H1 (cell line): Measurements from ENCODE around the gene RPL7L1. TPM values are rescaled to one million over a fixed set of nuclear protein-coding genes. Genes with fewer than 3 reads are reported as not detected.
A peak's percentile ranks its signal among the peaks of the same experiment; 100 is the strongest.

Experiments
- ATF2 ChIP-seq: IDR thresholded peaks from 2 replicates; pipeline ENCODE4 v1.6.1; 2012; ENCODE audit warnings: low read length, inconsistent platforms
- CBX5 ChIP-seq: fragments of 300-800, 300-1000 bp; sonication (generic); IDR thresholded peaks from 2 replicates; pipeline ENCODE4 v1.7.1; 2016; ENCODE audit warnings: antibody characterized with exemption, low read length, low read depth
- CREB1 ChIP-seq: IDR thresholded peaks from 2 replicates; pipeline ENCODE4 v1.6.1; 2012; ENCODE audit warnings: inconsistent platforms
- CTCF ChIP-seq, 3 experiments: IDR thresholded peaks; 1 replicate in 2 of 3; 2 replicates in 1 of 3; pipeline versions ENCODE4 v1.5.1 to v1.6.1; 2011; ENCODE audit warnings: low read length in 3 of 3, mild to moderate bottlenecking in 3 of 3, inconsistent platforms in 2 of 3, low read depth in 1 of 3, moderate library complexity in 1 of 3; ENCODE audit not compliant: insufficient read depth in 1 of 3; ENCODE audit errors: control extremely low read depth in 1 of 3
- GTF2F1 ChIP-seq: IDR thresholded peaks from 2 replicates; pipeline ENCODE4 v1.6.1; 2012; ENCODE audit warnings: low read depth, low read length, improper control_type of control experiment, borderline replicate concordance
- KDM5A ChIP-seq: fragments of 200-600 bp; IDR thresholded peaks from 2 replicates; pipeline ENCODE4 v1.7.1; 2012; ENCODE audit warnings: mild to moderate bottlenecking, low read length, inconsistent platforms, mixed read lengths
- MAX ChIP-seq: IDR thresholded peaks from 2 replicates; pipeline ENCODE4 v1.6.1; 2012; ENCODE audit warnings: inconsistent platforms
- NANOG ChIP-seq: IDR thresholded peaks from 2 replicates; pipeline ENCODE4 v1.6.1; 2011; ENCODE audit warnings: low read length, low read depth, mild to moderate bottlenecking, inconsistent platforms; ENCODE audit not compliant: insufficient read depth, poor library complexity, severe bottlenecking
- NRF1 ChIP-seq: IDR thresholded peaks from 2 replicates; pipeline ENCODE4 v1.6.1; 2011; ENCODE audit warnings: mild to moderate bottlenecking, low read depth, low read length, improper control_type of control experiment
- PHF8 ChIP-seq: fragments of 200-600 bp; sonication (generic); conservative IDR thresholded peaks from 2 replicates; pipeline ENCODE4 v1.7.1; 2012; ENCODE audit warnings: low read depth, mild to moderate bottlenecking, inconsistent platforms, low read length, moderate library complexity
- RBBP5 ChIP-seq: IDR thresholded peaks from 2 replicates; pipeline ENCODE4 v1.7.1; 2012; ENCODE audit warnings: low read depth, mild to moderate bottlenecking, inconsistent platforms, low read length, moderate library complexity, borderline replicate concordance
- RXRA ChIP-seq: IDR thresholded peaks from 2 replicates; pipeline ENCODE4 v1.6.1; 2011; ENCODE audit warnings: low read depth, mild to moderate bottlenecking, low read length, moderate library complexity; ENCODE audit not compliant: insufficient read depth
- YY1 ChIP-seq: IDR thresholded peaks from 2 replicates; pipeline ENCODE4 v1.6.1; 2011; ENCODE audit warnings: low read depth, mild to moderate bottlenecking, low read length
- polyA plus RNA-seq, 7 experiments: library from polyadenylated mRNA; depleted of rRNA in 3 of 7; stranded (reverse) in 5 of 7; unstranded in 2 of 7; fragments of >200 nt in 5 of 7; fragments of 200-250 nt in 2 of 7; gene quantifications; 1 replicate in 5 of 7; 2 replicates in 1 of 7; 4 replicates in 1 of 7; pipeline versions ENCODE4 v1.2.1 to v1.2.3, GENCODE V29; 2011 to 2013; ENCODE audit warnings: missing spikeins in 2 of 7, mixed read lengths in 2 of 7
- total RNA-seq: library from RNA; stranded (reverse); fragmentation: NEBNext Ultra II Directional; extraction: Animal tissue kit (Norgen Biotek cat#: 25700); gene quantifications from 2 replicates; pipeline ENCODE4 v1.2.1, GENCODE V29; 2021

RPL7L1 gene
- total and polyA plus RNA-seq, 2 of the 8 experiments (the other 6 are each of a cell fraction or from before 2014, with no cell fraction given) = 31.0 to 117 TPM

- TF ChIP-seq NANOG (no peak), PHF8 (peak; percentile 77), MAX (peak; percentile 88), KDM5A (peak; percentile 71; the same call in 1 of the 2 replicates), YY1 (peak; percentile 93), RBBP5 (peak; percentile 70; the same call in 1 of the 2 replicates), RXRA (no peak), NRF1 (peak; percentile 67), GTF2F1 (peak; percentile 53; the same call in 1 of the 2 replicates), ATF2 (peak; percentile 86; the same call in 1 of the 2 replicates), CTCF (IDR thresholded peaks at IDR 0.05; ENCODE audit: control extremely low read depth in 1 of 3, insufficient read depth in 1 of 3, low read depth in 1 of 3, low read length in 3 of 3) (no peak), CBX5 (no peak), CREB1 (peak; percentile 94)
These were observed at the start of gene RPL7L1 (continued) for GRCh38 chr6:42879372-42880239.
